Body of pancreas (tissue), 4 donors: Measurements from ENCODE around the gene NSUN4. TPM values are rescaled to one million over a fixed set of nuclear protein-coding genes. Genes with fewer than 3 reads are reported as not detected.
A peak's percentile ranks its signal among the peaks of the same experiment; 100 is the strongest.
"Not testable (repeated sequence)": the region's sequence is repeated elsewhere in the genome, so short reads cannot be mapped to it uniquely, and the experiment has no call there.

Experiments
- ATAC-seq: fragments of 150-250 bp; one replicate; pipeline ENCODE4 v1.9.1; 2016
- DNase-seq, 4 donors: peaks; one replicate each; pipeline ENCODE4 v3.0.0-alpha.2; 2019
- H3K27ac ChIP-seq, 4 donors: fragments of 200-600 bp; sonication (generic); 1 replicate in 3 of 4; 2 replicates in 1 of 4; pipeline versions ENCODE4 v1.5.1 to v1.6.1; 2016 to 2019; ENCODE audit warnings: mild to moderate bottlenecking in 1 of 4, mixed read lengths in 1 of 4, moderate library complexity in 1 of 4
- H3K27me3 ChIP-seq, 2 donors: fragments of 200-600 bp; sonication (generic); one replicate each; pipeline ENCODE4 v1.6.0; 2016; ENCODE audit warnings: mild to moderate bottlenecking in 1 of 2
- H3K36me3 ChIP-seq, 2 donors: fragments of 200-600 bp; sonication (generic); replicated peaks in 1 of 2; 2 replicates each; pipeline ENCODE4 v1.5.1; 2016; ENCODE audit warnings: low read depth in 2 of 2; ENCODE audit not compliant: insufficient read depth in 1 of 2
- H3K4me1 ChIP-seq: fragments of 200-600 bp; sonication (generic); one replicate; pipeline ENCODE4 v1.6.0; 2016
- H3K4me3 ChIP-seq, 2 donors: fragments of 200-600 bp; sonication (generic); 1 replicate in 1 of 2; 2 replicates in 1 of 2; pipeline ENCODE4 v1.5.1; 2016 to 2019
- H3K9me3 ChIP-seq, 3 donors: fragments of 200-600 bp; sonication (generic); 1 replicate in 2 of 3; 2 replicates in 1 of 3; pipeline ENCODE4 v1.5.1; 2016
- CTCF ChIP-seq, 7 experiments: fragments of 450-650 bp in 4 of 7; fragments of 200-600 bp in 3 of 7; sonication (generic) in 3 of 7; IDR thresholded peaks; one replicate each; pipeline ENCODE4 v1.5.1; 2016 to 2019; ENCODE audit warnings: antibody characterized with exemption in 7 of 7
- POLR2A ChIP-seq, 3 donors: fragments of 450-650 bp; IDR thresholded peaks; one replicate each; pipeline ENCODE4 v1.6.1; 2016; ENCODE audit warnings: antibody characterized with exemption in 3 of 3, mild to moderate bottlenecking in 2 of 3
- WGBS, 2 donors: methylation state at CpG; one replicate each; pipeline ENCODE4 v1.1.5; 2017; 5-methylcytosine and 5-hydroxymethylcytosine counted together
- intact Hi-C: fragments of 100-400 bp; cut with DNase I; formaldehyde crosslinking; loops from one replicate; pipeline ENCODE4 v1.15.1; 2023
- total RNA-seq, 2 donors: library from RNA; depleted of rRNA; stranded (reverse); fragments of >200 nt; gene quantifications; one replicate each; pipeline ENCODE4 v1.1.0, GENCODE V29; 2016

Gene NSUN4
- total RNA-seq, 2 donors from 2014 or later: 15.6 to 26.0 TPM

GRCh38 chr1:46317323-46317722, 23.3 kb upstream of the NSUN4 start:
- no peak for TF ChIP-seq CTCF (IDR thresholded peaks at IDR 0.05)
- TF ChIP-seq POLR2A (IDR thresholded peaks at IDR 0.05): no peak
- WGBS, 2 donors: 86 to 100% methylated on average over 1 of the region's 1 CpG
- ATAC-seq (no peak), DNase-seq (no peak)
- intact Hi-C loops: no loop called here
- Histone ChIP-seq H3K36me3 (peaks cover under 1 to 13% of the 10 kb centered on the region in 2 donors), H3K27ac (no peak overlapping the region), H3K27me3 (no peaks in the 10 kb centered on the region), H3K4me1 (no peaks in the 10 kb centered on the region), H3K9me3 (no peaks in the 10 kb centered on the region), H3K4me3 (no peak overlapping the region)

- H3K4me3 ChIP-seq, H3K36me3 ChIP-seq, H3K27me3 ChIP-seq, H3K4me1 ChIP-seq, intact Hi-C loops, ATAC-seq, H3K27ac ChIP-seq, DNase-seq, H3K9me3 ChIP-seq: not testable (repeated sequence)
- 92 to 98% methylated on average over 6 of the region's 6 CpGs for WGBS, 2 donors
These were observed 21.3 kb upstream of the NSUN4 start for GRCh38 chr1:46319301-46319700.

- ATAC-seq, H3K4me1 ChIP-seq, H3K9me3 ChIP-seq, H3K36me3 ChIP-seq, DNase-seq, H3K27ac ChIP-seq, H3K4me3 ChIP-seq, intact Hi-C loops, H3K27me3 ChIP-seq: not testable (repeated sequence)
- WGBS, 2 donors: 76 to 84% methylated on average over 9 to 13 of the region's 13 CpGs
These were observed 20.4 kb upstream of the NSUN4 start for GRCh38 chr1:46319960-46320914.

GRCh38 chr1:46322191-46322590, 18.4 kb upstream of the NSUN4 start:
- DNase-seq, H3K27ac ChIP-seq, H3K9me3 ChIP-seq, ATAC-seq, intact Hi-C loops, H3K4me1 ChIP-seq, H3K4me3 ChIP-seq, H3K27me3 ChIP-seq, H3K36me3 ChIP-seq: not testable (repeated sequence)
- WGBS, 2 donors: 88% methylated on average over 6 of the region's 6 CpGs

GRCh38 chr1:46325285-46326076, 15.1 kb upstream of the NSUN4 start:
- H3K36me3 ChIP-seq, ATAC-seq, DNase-seq, H3K4me3 ChIP-seq, H3K4me1 ChIP-seq, H3K27me3 ChIP-seq, H3K27ac ChIP-seq, intact Hi-C loops, H3K9me3 ChIP-seq: not testable (repeated sequence)
- WGBS, 2 donors: 86 to 87% methylated on average over 11 of the region's 11 CpGs

- H3K36me3 ChIP-seq, H3K27ac ChIP-seq, H3K4me3 ChIP-seq, DNase-seq, H3K4me1 ChIP-seq, ATAC-seq, intact Hi-C loops, H3K9me3 ChIP-seq, H3K27me3 ChIP-seq: not testable (repeated sequence)
- 82 to 83% methylated on average over 7 of the region's 7 CpGs for WGBS, 2 donors
These were observed 12.4 kb upstream of the NSUN4 start for GRCh38 chr1:46328182-46328581.

- H3K27me3 ChIP-seq, H3K9me3 ChIP-seq, H3K4me1 ChIP-seq, intact Hi-C loops, ATAC-seq, H3K27ac ChIP-seq, H3K4me3 ChIP-seq, DNase-seq, H3K36me3 ChIP-seq: not testable (repeated sequence)
- WGBS, 2 donors: 73 to 78% methylated on average over 7 of the region's 7 CpGs
These were observed 10.8 kb upstream of the NSUN4 start for GRCh38 chr1:46329807-46330206.

- H3K36me3 ChIP-seq, H3K9me3 ChIP-seq, ATAC-seq, H3K4me1 ChIP-seq, H3K27ac ChIP-seq, DNase-seq, intact Hi-C loops, H3K27me3 ChIP-seq, H3K4me3 ChIP-seq: not testable (repeated sequence)
- WGBS, 2 donors: 72 to 83% methylated on average over 2 of the region's 2 CpGs
These were observed 10.2 kb upstream of the NSUN4 start for GRCh38 chr1:46330381-46330780.

- DNase-seq, H3K4me3 ChIP-seq, H3K27me3 ChIP-seq, H3K9me3 ChIP-seq, ATAC-seq, H3K36me3 ChIP-seq, H3K4me1 ChIP-seq, intact Hi-C loops: not testable (repeated sequence)
- peak overlapping the region in 1 of 4 donors; percentile 44 for H3K27ac ChIP-seq
- WGBS, 2 donors: 64 to 75% methylated on average over 17 to 24 of the region's 24 CpGs
These were observed 8.6 kb upstream of the NSUN4 start for GRCh38 chr1:46331786-46332540.
